NK-92 (cell line): Measurements from ENCODE around the gene RAPSN.

Source experiments
- DNase-seq: peaks from one replicate; lab custom pipeline; 2025; ENCODE audit not compliant: unreplicated experiment; lab: John Stamatoyannopoulos, UW

RAPSN gene

GRCh38 chr11:47391077-47391583, 57.8 kb downstream of the RAPSN start:
- no peak for DNase-seq

- DNase-seq: no peak
Observed at GRCh38 chr11:47390422-47390760, 58.5 kb downstream of the RAPSN start.

DNA sequence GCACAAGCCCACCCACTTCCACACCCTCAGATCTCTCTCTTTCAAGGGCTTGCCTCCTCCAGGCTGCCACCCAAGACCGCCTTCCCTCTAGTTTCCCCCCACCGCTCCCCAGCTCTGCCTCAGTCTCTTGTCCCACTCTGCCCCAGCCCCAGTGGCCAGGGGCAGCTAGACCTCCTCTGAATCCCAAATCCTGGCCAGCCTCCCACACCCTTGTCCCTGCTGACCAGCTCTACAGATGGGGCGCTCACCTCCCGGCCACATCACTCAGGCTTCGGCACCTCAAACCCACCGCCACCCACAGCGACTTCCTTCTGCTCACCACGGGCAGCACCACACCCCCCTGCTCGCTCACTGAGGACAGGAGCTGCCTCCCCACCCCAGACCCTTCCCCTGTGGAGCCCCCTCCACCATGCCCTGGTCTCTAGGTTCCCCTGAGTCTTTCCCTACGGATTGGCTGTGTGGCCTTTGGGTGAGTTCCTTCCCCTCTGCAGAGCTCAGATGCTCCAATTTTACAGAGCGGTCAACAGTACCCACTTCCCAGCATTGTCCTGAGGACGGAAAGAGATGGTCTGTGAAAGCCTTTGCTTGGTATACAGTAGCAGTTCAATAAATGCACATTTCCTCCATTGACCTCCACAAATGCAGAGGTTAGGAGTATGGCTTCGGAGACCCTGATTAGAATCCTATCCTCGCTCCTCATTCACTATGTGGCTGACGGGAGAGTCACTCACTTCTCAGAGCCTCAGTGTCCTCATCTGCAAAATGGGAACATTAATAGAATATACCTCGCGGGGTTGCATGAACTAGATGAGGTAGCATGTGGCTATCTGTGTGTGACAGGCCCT, 59.1 kb downstream of the RAPSN start:
- DNase-seq: no peak

- no peak for DNase-seq
Observed at GRCh38 chr11:47388697-47389576, 60.0 kb downstream of the RAPSN start.

DNA sequence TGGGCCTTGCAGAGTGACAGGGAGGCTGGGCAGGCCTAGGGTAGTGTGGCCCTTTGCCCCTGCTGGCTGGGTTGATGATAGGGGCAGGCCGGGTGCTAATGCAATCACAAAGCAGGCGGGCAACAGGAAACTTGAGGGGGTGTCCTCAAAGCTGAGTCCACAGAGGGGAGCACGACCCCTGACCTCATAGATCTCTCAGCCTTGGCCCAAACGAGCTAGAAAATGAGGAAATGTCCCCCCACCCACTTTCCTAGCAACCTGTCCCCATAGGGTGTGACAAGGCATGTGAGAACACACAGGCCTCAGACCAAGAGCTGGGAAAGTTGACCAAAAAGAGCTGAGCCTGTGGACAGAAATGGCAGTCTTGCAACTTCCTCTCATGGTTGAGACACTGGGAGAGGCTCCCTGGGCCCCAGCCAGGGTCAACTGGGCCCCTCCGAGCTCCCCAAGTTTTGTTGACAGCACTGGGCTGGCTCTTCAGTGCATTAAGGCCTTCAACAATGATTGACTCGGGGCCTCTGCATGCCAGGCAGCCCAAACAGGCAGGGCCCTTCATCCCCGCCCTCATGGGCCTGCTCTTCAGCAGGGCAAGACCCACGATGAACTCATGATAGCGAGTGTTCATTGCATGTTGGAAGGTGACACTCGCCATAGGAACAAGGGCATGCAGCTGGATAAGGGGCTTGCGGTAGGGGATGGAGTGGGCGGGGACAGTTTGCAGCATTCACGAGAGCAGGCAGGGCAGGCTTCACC, 60.8 kb downstream of the RAPSN start:
- no peak for DNase-seq
